HEK293 (cell line): Measurements from ENCODE around the gene TRA2A.

ENCODE experiments used
- CTCF ChIA-PET: fragments of 350-600 bp; formaldehyde crosslinking; extraction: SDS; loops from one replicate; lab custom pipeline; 2021; ENCODE audit warnings: antibody characterized with exemption; lab: Yijun Ruan, JAX
- POLR2A ChIA-PET: fragments of 300-600 bp; formaldehyde crosslinking; extraction: SDS; loops from one replicate; lab custom pipeline; 2020; ENCODE audit warnings: antibody characterized with exemption, inconsistent platforms; lab: Yijun Ruan, JAX
- H3K27ac ChIP-seq: fragments of 200-500 bp; sonication (Bioruptor generic); 2 replicates; pipeline ENCODE4 v1.5.1; 2014; ENCODE audit warnings: low read depth, low read length, control low read depth, inconsistent platforms; ENCODE audit errors: extremely low read depth
- H3K36me3 ChIP-seq, 2 experiments: fragments of 200-500 bp in 1 of 2; sonication (Bioruptor generic) in 1 of 2; 1 replicate in 1 of 2; 2 replicates in 1 of 2; pipeline ENCODE4 v1.5.1; 2014 to 2017; ENCODE audit warnings: inconsistent platforms in 2 of 2, low read length in 2 of 2; ENCODE audit not compliant: control insufficient read depth in 2 of 2, insufficient read depth in 1 of 2
- H3K4me1 ChIP-seq: fragments of 200-500 bp; sonication (Bioruptor generic); 2 replicates; pipeline ENCODE4 v1.5.1; 2014; ENCODE audit warnings: mild to moderate bottlenecking, low read length, inconsistent platforms; ENCODE audit not compliant: control insufficient read depth, insufficient read depth
- H3K4me3 ChIP-seq: 2 replicates; pipeline ENCODE4 v1.5.1; 2011; ENCODE audit warnings: low read depth, mild to moderate bottlenecking, control low read depth, low read length, moderate library complexity
- H3K9me3 ChIP-seq: fragments of 200-500 bp; sonication (Bioruptor generic); 2 replicates; pipeline ENCODE4 v1.5.1; 2014; ENCODE audit warnings: low read depth, low read length, inconsistent platforms; ENCODE audit not compliant: control insufficient read depth, insufficient read depth
- HOXD13 ChIP-seq: sonication (generic); formaldehyde crosslinking; IDR thresholded peaks from 2 replicates; pipeline ENCODE4 v1.8.0; 2022; ENCODE audit warnings: missing genetic modification reagents, borderline replicate concordance
- OVOL3 ChIP-seq: fragments of 450-650 bp; formaldehyde crosslinking; IDR thresholded peaks from 2 replicates; pipeline ENCODE4 v1.5.1; 2016; ENCODE audit warnings: missing biosample characterization, missing genetic modification characterization
- PRDM1 ChIP-seq: fragments of 450-650 bp; formaldehyde crosslinking; IDR thresholded peaks from 2 replicates; pipeline ENCODE4; 2016; ENCODE audit warnings: missing biosample characterization, missing genetic modification characterization
- PRDM6 ChIP-seq: fragments of 450-650 bp; formaldehyde crosslinking; IDR thresholded peaks from 2 replicates; pipeline ENCODE4 v1.5.1; 2017; ENCODE audit warnings: missing biosample characterization, missing genetic modification characterization
- SCRT1 ChIP-seq: fragments of 450-650 bp; formaldehyde crosslinking; IDR thresholded peaks from 2 replicates; pipeline ENCODE4 v1.5.1; 2016; ENCODE audit warnings: missing biosample characterization, missing genetic modification characterization, borderline replicate concordance
- SCRT2 ChIP-seq: fragments of 450-650 bp; formaldehyde crosslinking; IDR thresholded peaks from 2 replicates; pipeline ENCODE4 v1.5.1; 2016; ENCODE audit warnings: missing biosample characterization, missing genetic modification characterization
- ZBTB11 ChIP-seq: fragments of 450-650 bp; formaldehyde crosslinking; conservative IDR thresholded peaks from 2 replicates; pipeline ENCODE4 v1.5.1; 2016; ENCODE audit warnings: low read depth, missing biosample characterization, missing genetic modification characterization
- ZFP41 ChIP-seq: fragments of 450-650 bp; formaldehyde crosslinking; IDR thresholded peaks from 2 replicates; pipeline ENCODE4 v1.5.1; 2016; ENCODE audit warnings: missing biosample characterization, missing genetic modification characterization, borderline replicate concordance
- ZNF157 ChIP-seq: fragments of 450-650 bp; formaldehyde crosslinking; IDR thresholded peaks from 2 replicates; pipeline ENCODE4 v1.5.1; 2016; ENCODE audit warnings: missing biosample characterization, missing genetic modification characterization
- ZNF202 ChIP-seq: fragments of 450-650 bp; formaldehyde crosslinking; IDR thresholded peaks from 2 replicates; pipeline ENCODE4 v1.5.1; 2016; ENCODE audit warnings: missing biosample characterization, missing genetic modification characterization, borderline replicate concordance
- ZNF223 ChIP-seq: fragments of 450-650 bp; formaldehyde crosslinking; IDR thresholded peaks from 2 replicates; pipeline ENCODE4 v1.5.1; 2016; ENCODE audit warnings: missing biosample characterization, missing genetic modification characterization
- ZNF311 ChIP-seq: fragments of 450-650 bp; formaldehyde crosslinking; IDR thresholded peaks from 2 replicates; pipeline ENCODE4 v1.5.1; 2017; ENCODE audit warnings: missing biosample characterization, missing genetic modification characterization, borderline replicate concordance
- ZNF341 ChIP-seq: fragments of 450-650 bp; formaldehyde crosslinking; IDR thresholded peaks from 2 replicates; pipeline ENCODE4; 2016; ENCODE audit warnings: low read depth, missing biosample characterization, missing genetic modification characterization
- ZNF404 ChIP-seq: fragments of 450-650 bp; formaldehyde crosslinking; IDR thresholded peaks from 2 replicates; pipeline ENCODE4 v1.5.1; 2017; ENCODE audit warnings: missing biosample characterization, missing genetic modification characterization
- ZNF473 ChIP-seq: fragments of 450-650 bp; formaldehyde crosslinking; IDR thresholded peaks from 2 replicates; pipeline ENCODE4 v1.5.1; 2017; ENCODE audit warnings: missing biosample characterization, missing genetic modification characterization
- ZNF561 ChIP-seq: fragments of 450-650 bp; IDR thresholded peaks from 2 replicates; pipeline ENCODE4 v1.5.1; 2018; ENCODE audit warnings: missing biosample characterization, missing genetic modification characterization, borderline replicate concordance
- ZNF610 ChIP-seq: fragments of 450-650 bp; formaldehyde crosslinking; IDR thresholded peaks from 2 replicates; pipeline ENCODE4 v1.5.1; 2016; ENCODE audit warnings: missing biosample characterization, missing genetic modification characterization, borderline replicate concordance
- ZNF768 ChIP-seq: fragments of 450-650 bp; formaldehyde crosslinking; IDR thresholded peaks from 2 replicates; pipeline ENCODE4 v1.5.1; 2018; ENCODE audit warnings: missing biosample characterization, mild to moderate bottlenecking, missing genetic modification characterization
- ZNF777 ChIP-seq: fragments of 450-650 bp; formaldehyde crosslinking; IDR thresholded peaks from 2 replicates; pipeline ENCODE4 v1.5.1; 2017; ENCODE audit warnings: missing biosample characterization, missing genetic modification characterization, borderline replicate concordance
- ZNF830 ChIP-seq: fragments of 450-650 bp; IDR thresholded peaks from 2 replicates; pipeline ENCODE4 v1.5.0; 2018; ENCODE audit warnings: missing biosample characterization, missing genetic modification characterization, low read depth, mild to moderate bottlenecking, moderate library complexity
- ZSCAN30 ChIP-seq: fragments of 450-650 bp; IDR thresholded peaks from 2 replicates; pipeline ENCODE4 v1.5.1; 2018; ENCODE audit warnings: missing biosample characterization, mild to moderate bottlenecking, missing genetic modification characterization, moderate library complexity
- ZSCAN5A ChIP-seq: fragments of 450-650 bp; formaldehyde crosslinking; IDR thresholded peaks from 2 replicates; pipeline ENCODE4 v1.5.1; 2016; ENCODE audit warnings: missing biosample characterization, missing genetic modification characterization

Gene TRA2A

GRCh38 chr7:23530405-23530804 lies 1.4 kb downstream of the TRA2A start:
- CTCF ChIA-PET = interaction anchor here (0.6 to 1.1 kb wide), 7 partner anchors 50 to 528 kb away, joined by 3 to 7 read pairs (median 3); no protein-coding TSS in a partner anchor
- Histone ChIP-seq H3K36me3 (no peaks in the 10 kb centered on the region), H3K4me3 (peak overlapping the region; percentile 92), H3K4me1 (peaks cover 25% of the 10 kb centered on the region), H3K9me3 (no peaks in the 10 kb centered on the region), H3K27ac (no peak overlapping the region)
- POLR2A ChIA-PET = interaction anchor here (0.8 to 2.5 kb wide), 9 partner anchors 9 to 257 kb away, joined by 3 to 11 read pairs (median 4); no protein-coding TSS in a partner anchor
- TF ChIP-seq HOXD13 (CRISPR knock-in tag) = no peak
- no peak for TF ChIP-seq ZNF610 (tag by site-specific recombination)
- peak; percentile 63 for TF ChIP-seq PRDM6 (tag by site-specific recombination)
- no peak for TF ChIP-seq ZSCAN5A (tag by site-specific recombination)
- no peak for TF ChIP-seq ZNF311 (tag by site-specific recombination)
- peak; percentile 55; the same call in 1 of the 2 replicates for TF ChIP-seq ZBTB11 (tag by site-specific recombination)
- TF ChIP-seq ZNF830 = no peak
- TF ChIP-seq ZNF777 = no peak
- peak; percentile 46; the same call in 1 of the 2 replicates for TF ChIP-seq PRDM1 (tag by site-specific recombination)
- no peak for TF ChIP-seq ZNF157 (tag by site-specific recombination)
- TF ChIP-seq ZFP41 (tag by site-specific recombination) = no peak
- no peak for TF ChIP-seq ZNF404 (tag by site-specific recombination)
- TF ChIP-seq ZSCAN30 (tag by site-specific recombination) = no peak
- no peak for TF ChIP-seq ZNF223
- TF ChIP-seq ZNF202 (tag by site-specific recombination) = no peak
- TF ChIP-seq SCRT2 (tag by site-specific recombination) = peak; percentile 79
- TF ChIP-seq ZNF473 (tag by site-specific recombination) = no peak
- no peak for TF ChIP-seq ZNF768 (tag by site-specific recombination)
- 0 out of 2 replicates have a peak, but pooled peaks have one; percentile 17 for TF ChIP-seq SCRT1 (tag by site-specific recombination)
- TF ChIP-seq OVOL3 = no peak
- no peak for TF ChIP-seq ZNF561
- no peak for TF ChIP-seq ZNF341 (tag by site-specific recombination)
